NOMO-1 treated with dmso at 0.1 percent for 144 hours (cell line): Measurements from ENCODE around the gene SAMD14.

ENCODE experiments used
- DNase-seq: peaks from one replicate; lab custom pipeline; 2025; ENCODE audit not compliant: unreplicated experiment; lab: John Stamatoyannopoulos, UW

Gene SAMD14

DNA sequence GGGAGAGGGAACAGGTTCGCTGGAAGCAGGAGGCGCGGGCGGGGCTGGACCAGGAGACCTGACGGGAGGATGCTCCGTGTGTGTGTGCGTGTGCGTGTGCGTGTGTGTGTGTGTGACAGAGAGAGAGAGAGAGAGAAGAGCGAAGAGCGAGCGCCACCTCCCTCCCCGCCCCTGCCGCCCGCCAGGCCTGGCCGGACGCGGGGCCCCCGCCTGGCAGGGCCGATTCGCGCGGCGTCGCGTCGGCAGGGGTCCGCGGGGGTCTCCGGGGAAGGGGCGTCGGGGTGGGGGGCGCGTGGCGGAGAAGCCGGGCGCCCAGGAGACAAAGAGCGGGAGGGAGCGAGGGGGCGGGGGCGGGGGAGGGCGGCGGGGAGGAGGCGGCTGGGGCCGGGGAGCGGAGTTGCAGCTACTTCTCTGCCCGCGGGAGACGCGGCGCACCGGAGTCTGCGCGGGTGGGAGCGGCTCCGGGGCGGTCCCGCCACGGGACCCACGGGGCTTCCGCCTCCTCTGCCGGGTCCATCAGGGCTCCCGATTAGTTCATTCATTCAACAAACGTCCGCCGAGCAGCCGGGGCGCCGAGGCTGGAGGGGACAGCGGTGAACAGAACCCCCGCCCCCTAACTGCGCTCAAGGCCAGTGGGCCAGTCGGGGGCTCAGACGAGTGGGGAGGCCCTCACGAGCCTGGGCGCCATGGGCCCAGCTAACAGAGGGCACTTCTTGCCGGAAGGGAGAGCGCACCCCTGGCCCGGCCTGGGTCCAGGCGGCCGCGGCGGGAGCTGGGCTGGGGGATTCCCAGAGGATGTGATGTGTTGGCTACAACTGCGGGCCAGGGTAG is at the start of gene SAMD14:
Gene SAMD14, minus strand, starts transcription at position 433 of the 831 bp plus-strand sequence. CDS start 5,201 bp downstream, outside the sequence.
- no peak for DNase-seq

DNA sequence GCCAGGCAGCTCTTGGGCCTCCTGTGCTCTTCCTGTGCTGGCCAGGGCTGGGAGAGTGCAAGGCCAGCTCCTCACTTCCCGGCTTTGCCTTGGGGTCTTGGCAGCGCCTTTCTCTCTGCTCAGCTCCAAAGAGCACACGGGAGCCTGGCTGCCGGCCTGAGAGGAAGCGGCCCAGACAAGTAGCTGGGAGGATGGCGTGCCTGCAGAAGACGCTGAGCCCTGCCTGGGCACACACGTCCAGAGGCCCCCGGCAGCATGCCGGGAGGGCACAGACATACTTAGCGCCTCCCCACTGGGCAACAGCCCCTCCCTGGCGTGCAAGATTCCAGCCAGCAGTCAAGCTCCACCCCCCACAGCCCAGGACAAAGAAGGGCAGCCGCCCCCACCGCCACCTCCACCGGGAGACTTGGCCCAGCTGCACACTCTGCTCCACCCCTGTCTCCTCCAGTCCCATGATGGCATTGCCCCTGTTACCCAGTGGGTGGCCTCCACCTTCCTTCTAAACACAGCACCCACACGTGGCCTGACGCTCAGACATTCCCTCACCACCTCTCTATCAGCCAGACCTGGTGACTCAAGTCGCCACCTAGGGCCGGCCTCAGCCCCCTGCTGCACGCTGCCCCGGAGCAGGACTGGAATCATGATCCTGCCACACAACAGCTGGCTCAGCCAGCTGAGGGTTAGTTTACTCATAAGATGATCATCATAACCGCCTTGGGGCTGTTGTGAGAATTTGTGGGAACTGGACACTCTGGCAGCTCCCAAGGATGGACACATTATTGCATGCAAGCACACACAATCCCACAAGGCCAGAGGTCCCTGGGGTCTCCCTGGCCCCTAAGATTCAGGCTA is 48.2 kb upstream of the SAMD14 start:
- no peak for DNase-seq

DNA sequence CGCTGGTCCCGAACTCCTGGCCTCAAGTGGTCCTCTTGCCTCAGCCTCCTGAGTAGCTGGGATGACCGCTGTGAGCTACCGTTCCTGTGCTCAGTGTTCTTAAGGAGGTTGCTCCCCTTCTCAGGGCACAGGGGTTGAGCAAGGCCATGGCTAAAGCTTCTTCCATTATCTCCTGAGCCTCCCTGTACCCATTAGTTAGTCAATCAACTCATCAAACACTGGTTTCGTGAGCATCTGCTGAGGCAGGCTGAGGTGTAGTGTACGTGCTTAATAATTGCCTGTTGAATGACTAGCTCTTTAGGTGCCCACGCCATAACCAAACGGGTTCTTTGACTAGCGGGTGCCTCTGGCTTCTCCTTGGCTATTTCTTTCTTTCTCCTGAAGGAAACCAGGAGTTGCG is 47.5 kb upstream of the SAMD14 start:
- DNase-seq = no peak

DNA sequence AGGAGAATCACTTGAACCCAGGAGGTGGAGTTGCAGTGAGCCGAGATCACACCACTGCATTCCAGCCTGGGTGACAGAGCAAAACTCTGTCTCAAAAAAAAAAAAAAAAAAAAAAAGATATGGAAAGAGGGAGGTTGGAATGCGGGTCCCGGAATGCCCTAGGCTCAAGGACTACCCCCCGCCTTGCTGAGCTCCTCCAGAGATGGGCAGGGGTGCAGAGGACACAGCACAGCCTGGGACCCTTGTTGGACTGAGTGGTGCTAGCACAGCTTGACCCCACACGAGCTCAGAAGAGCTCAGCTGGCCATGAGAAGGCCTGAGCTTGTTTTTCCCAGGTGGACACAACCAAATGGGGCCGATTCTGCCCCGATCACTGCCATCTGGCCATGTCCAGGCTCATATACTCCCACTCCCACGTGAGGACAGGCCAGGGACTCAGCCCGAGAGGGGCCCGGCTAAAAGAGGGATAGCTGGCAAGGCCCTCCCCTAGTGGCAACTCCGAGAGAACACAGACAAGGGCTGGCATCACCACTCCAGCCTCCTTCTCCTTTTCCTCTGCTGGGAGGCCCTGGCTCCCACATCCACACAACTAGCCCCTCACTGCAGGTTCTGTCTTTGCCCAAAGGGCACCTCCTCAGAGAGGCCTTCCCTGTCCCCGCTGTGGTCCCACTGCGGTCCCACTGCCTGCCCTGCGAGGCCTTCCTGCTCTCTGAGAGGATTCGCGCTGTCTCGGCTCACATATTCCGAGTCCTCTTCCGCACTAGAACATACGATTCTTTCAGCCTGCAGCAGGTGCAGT is 46.8 kb upstream of the SAMD14 start:
- DNase-seq = no peak

DNA sequence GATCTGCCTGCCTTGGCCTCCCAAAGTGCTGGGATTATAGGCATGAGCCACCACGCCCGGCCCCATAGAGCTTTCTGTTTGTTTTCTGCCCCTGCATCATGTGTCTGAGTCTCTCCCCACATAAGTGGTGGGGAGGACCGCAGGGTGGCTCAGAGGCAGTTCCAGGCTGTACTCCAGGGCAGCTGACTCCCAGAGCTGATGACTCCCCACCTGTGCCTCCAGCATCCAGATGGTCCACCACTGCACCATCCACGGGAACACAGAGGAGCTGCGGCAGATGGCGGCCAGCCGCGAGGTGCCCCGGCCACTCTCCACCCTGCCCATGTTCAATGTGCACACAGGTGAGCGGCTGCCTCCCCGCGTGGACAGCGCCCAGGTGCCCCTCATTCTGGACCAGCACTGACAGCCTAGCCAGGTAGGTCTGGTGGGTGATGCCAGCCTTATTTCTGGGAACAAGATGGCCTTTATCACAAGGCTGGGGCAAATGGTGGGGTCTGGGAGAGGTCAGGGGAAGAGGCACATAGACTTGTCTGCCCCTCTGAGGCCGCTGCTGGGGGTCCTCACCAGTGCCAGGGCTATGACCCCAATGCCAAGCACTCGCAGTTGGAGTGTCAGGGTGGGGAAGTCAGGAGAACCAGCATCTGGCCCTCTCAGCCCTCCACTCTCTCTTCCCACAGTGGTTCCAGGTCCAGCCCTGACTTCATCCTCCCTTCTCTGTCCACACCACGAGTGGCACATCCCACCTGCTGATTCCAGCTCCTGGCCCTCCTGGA is 45.3 kb upstream of the SAMD14 start:
- no peak for DNase-seq

DNA sequence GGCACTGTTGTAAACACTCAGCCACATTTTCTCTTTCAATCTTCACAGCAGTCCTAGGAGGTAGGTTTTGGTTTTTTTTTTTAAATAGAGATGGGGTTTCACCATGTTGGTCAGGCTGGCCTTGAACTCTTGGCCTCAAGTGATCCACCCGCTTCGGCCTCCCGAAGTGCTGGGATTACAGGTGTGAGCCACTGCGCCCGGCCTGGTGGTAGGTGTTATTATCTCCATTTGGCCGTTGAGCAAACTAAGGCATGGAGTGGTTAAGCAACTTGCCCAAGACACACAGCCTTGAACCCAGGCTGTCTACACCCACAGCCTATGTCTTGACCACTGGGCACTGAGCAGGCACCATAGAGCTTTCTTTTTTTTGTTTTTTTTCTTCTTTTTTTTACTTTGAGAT is 44.5 kb upstream of the SAMD14 start:
- no peak for DNase-seq

DNA sequence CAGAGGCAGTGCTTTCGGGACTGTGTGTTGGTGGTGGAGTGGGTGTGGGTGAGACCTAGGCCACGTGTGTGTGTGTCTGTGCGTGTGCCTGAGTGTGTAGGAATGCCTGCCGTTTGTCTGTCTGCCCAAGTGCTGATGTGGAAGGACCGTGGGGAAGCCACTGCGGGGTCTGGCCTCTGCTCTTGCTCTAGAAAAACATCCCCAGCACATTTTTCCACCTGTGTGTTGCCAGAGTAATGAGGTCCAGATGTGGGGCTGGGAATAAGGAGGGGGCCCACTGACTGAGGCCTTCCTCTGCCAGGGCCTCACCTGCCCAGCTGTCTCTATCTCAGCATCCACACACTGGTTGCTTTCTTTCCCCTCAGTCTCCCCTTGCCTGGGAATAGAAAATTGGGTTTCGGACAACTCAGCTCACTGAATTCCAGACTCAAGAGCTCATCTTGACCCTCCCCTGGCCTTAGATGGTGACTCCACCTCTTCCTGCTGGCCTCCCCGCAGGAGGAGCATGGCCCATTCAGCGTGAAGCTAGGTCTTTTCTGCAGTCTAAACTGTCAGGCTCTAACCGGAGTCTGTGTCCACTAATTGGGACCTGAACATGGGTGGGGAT is 43.5 kb upstream of the SAMD14 start:
- DNase-seq = no peak

DNA sequence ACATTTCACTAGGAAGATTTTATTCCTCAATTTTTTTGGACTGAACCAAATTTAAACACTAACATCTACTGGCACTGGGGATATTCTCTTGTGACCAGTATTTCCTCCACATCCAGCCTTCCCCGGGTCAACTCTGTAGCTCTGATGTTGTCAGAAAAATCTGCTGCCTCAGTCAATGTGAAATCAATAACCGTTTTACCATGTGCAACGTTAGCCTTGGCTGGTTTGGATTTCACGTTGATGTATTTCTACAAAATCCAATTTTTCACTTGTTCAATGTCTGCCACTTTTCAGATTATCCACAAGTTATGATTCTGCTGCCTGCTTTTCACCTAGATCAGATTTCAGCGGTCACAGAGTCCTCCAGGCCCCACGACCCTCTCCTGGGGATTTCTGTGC is 43.0 kb upstream of the SAMD14 start:
- DNase-seq = no peak

DNA sequence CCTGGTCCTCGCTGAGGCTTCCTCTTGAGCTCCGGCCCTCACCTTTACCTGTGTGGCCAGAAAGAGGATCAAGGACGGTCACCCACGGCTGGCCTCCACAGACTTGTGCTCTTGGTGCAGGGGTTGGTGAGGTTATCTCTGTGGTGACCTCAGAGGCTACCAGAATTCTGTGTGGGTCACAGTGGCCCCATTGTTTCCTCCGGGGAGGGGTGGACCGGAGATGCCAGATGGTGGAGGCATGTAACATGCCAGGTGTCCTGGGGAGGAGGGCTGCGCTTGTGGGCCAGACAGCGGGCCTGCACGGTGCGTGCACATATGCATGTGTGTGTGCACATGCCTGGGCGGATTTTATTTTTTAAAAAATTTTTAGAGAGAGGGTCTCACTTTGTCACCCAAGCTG is 42.2 kb upstream of the SAMD14 start:
- no peak for DNase-seq

DNA sequence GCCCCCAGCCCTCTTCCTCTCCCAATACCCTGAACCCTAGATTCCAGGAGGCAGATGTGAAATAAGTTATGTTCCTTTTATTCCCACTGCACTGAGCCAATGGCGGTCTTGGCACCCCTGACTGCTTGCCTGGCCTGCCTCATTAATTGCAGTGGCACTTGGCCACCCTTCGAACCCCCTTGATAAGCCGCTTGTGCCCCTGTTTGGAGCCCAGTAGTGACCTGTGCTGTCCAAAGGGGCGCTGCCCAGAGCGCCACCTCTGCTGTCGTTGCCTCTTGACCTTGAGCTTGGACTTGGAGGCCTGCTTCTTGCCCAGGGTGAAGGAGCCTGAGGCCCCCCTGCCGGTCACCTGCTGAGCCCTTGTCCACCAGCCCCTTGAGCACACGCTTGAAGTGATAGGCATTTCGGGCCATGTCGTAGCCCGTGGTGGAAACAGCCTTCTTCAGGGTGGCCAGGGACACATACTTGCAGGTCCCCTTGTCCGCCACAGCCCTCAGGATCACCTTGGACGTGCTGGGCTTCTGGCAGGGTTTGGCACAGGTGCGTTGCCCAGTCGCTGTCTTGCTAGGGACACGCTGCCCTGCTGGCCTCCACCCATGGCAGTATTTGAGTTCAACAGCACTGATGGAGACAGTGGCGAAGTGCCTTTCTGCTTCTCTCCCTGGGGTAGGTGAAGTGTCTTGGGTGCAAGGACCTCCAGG is 41.6 kb upstream of the SAMD14 start:
- DNase-seq = no peak

DNA sequence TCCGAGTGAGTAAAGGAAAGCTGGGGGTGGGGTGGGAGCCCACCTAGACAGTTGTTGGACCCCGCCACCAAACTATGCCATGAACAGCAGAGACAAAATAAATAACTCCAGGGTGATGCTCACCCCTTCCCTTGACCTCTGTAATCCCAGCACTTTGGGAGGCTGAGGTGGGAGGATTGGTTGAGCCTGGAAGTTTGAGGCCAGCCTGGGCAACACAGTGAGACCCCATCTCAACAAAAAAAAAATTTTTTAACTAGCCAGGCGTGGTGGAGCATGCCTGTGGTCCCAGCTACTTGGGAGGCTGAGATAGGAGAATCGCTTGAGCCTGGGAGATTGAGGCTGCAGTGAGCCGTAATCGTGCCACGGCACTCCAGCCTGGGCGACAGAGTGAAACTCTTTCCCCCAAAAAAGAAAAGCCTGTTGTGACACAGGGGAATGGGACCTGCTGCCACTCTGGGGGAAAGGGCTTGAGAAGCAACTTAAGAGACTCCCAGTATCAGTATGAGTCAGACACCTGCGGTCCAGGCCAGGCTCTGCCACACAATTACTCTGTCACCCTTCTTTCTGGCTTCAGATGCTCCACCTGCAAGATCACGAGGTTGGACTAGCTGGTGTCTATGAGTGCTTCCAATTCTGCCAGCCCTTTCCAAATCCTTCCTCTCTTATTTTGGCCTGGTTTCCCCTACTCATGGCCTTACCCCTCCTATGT is 40.9 kb upstream of the SAMD14 start:
- no peak for DNase-seq

DNA sequence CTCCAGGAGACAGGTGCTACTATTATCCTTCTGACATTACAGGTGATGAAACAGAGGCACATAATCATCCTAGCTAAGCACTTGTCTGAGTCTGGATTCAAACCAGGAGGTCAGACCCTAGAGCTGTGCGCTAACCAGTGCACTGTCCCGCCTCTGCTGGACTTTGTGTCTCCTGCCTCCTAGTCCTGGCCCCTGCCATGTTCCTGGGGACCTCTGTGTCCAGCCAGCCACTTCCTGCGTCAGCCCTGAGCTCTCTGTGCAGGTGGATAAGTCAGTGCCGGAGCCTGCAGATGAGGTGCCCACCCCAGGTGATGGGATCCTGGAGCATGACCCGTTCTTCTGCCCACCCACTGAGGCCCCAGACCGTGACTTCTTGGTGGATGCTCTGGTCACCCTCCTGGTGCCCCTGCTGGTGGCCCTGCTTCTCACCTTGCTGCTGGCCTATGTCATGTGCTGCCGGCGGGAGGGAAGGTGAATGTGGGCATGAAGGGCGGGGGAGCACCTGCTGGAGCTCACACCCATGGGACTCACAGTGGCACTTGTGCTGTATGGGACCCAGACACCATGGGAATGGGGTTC is 40.0 kb upstream of the SAMD14 start:
- DNase-seq = no peak

DNA sequence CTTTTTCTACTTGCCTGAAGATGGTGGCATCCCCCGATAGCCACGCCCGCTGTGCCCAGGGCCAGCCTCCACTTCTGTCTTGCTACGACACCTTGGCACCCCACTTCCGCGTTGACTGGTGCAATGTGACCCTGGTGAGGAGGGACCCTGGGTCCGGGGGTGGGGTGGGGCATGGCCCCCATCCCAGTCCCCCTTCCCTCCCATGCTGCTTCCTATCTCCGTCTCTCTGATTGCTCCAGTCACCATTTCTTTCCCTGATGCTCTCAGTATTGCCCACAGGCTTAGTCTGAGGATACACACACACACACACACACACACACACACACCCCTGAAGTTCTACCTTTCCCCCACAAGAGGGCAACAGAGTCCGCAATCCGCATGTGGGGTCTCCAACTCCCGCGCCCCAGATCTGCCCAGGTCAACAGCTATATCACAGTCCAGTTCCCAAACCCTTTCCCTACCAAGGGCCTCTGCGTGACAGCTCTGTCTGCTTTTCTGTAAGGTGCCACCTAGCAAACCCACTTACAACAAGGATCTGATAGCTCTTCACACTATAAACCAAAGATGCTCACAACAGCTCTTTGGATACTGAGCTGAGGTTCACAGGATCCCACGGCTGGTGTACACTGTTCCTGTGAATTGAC is 39.3 kb upstream of the SAMD14 start:
- peak; percentile 60 for DNase-seq

DNA sequence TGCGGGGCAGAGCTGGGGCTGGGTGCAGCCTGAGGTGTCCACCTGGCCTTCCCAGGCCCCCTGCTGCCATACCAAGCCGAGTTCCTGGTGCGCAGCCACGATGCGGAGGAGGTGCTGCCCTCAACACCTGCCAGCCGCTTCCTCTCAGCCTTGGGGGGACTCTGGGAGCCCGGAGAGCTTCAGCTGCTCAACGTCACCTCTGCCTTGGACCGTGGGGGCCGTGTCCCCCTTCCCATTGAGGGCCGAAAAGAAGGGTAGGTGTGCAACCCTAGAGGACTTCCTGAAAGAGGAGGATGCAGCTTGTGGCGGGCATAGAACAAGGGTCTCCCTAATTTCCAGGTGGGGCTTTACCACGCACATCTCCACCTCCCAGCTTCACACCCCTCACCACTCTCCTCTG is 38.4 kb upstream of the SAMD14 start:
- DNase-seq = no peak

DNA sequence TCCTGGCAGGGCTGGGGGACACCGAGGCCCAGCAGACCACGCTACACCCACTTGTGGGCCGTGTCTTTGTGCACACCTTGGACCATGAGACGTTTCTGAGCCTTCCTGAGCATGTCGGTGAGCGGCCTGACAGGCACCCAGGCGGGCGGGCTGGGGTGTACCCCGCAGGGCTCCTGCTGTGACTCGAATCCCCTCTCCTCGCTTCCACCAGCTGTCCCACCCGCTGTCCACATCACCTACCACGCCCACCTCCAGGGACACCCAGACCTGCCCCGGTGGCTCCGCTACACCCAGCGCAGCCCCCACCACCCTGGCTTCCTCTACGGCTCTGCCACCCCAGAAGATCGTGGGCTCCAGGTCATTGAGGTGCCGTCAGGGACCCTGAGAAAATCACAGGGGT is 37.4 kb upstream of the SAMD14 start:
- no peak for DNase-seq

DNA sequence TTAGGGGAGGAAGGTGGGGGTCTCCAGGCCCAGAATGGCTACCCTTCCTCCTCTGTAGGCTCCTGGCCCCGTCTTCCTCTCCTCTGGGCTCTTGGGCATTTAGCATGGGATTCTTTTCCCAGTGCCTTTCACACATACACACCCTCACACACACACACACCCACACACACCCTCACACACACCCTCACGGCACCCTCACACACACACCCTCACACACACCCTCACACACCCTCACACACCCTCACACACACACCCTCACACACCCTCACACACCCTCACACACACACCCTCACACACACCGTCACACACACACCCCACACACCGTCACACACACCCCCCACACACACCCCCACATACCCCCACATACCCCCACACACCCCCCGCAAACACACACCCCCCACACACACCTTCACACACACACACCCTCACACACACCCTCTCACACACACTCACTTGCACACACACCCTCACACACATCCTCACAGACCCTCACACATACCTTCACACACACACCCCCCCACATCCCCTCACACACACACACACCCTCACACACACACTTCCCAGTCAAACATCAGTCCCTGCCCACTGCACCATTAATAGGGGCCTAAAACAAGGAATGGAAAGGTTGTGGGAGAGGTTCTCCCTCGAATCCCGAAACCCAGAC is 36.7 kb upstream of the SAMD14 start:
- DNase-seq = no peak

DNA sequence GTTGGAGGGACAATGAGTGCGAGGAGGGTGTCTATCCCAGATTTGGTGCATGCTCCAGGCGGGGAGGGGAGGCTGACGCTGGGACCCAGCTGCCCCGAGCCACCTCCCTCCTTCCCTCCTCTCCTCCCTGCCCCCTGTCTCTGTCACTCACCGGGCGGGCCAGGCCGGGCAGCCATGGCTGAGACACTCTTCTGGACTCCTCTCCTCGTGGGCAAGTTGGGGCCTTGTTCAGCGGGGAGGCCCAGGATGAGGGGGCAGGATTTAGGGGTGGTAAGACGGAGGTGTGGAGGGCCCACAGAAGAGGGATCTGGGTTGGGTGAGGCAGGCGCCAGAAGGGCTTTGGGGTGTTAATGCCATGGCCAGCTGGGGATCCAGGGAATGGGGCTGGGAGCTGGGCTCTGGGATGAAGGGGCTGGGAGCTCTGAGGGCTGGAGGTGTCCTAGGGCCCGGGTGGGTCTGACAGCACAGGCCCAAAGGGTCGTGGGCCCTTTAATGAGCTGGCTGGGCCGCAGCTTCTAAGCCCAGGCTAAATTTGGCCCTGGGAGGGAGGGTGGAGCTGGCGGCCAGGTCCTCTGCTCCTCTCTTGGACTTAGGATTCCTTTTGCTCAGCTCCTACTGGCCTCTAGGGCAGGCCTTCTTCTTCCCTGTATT is 36.0 kb upstream of the SAMD14 start, which contains the start of gene SGCA:
Gene SGCA, plus strand, starts transcription at position 139 of the 651 bp plus-strand sequence. Its CDS starts 36 bp downstream, at position 175.
- DNase-seq = no peak
